OCI-LY7 (cell line): ENCODE results near the gene WNT7A. TPM values are rescaled to one million over a fixed set of nuclear protein-coding genes. Genes with fewer than 3 reads are reported as not detected.

Source experiments
- BruUV-seq: library from RNA; stranded (reverse); fragments of 400-500 nt; replicated peaks from 2 replicates; lab custom pipeline; 2021; lab: Mats Ljungman, UMichigan
- CTCF ChIA-PET: fragments of 300-600 bp; sonication (Branson Sonifier 250); formaldehyde crosslinking; loops from one replicate; lab custom pipeline; 2022; ENCODE audit warnings: antibody characterized with exemption; ENCODE audit not compliant: unreplicated experiment; lab: Charles Lee
- POLR2A ChIA-PET: fragments of 300-600 bp; sonication (Branson Sonifier 250); formaldehyde crosslinking; loops from one replicate; lab custom pipeline; 2022; ENCODE audit warnings: antibody characterized with exemption; lab: Charles Lee
- DNase-seq: peaks from one replicate; pipeline ENCODE4 v3.0.0-alpha.2; 2015; ENCODE audit warnings: low spot score
- H2AFZ ChIP-seq: fragments of 200-600 bp; sonication (generic), shearing (Covaris generic); 2 replicates; pipeline ENCODE4 v1.6.1; 2014; ENCODE audit warnings: mild to moderate bottlenecking, antibody characterized with exemption, low read length, moderate library complexity
- H3K27ac ChIP-seq: fragments of 200-600 bp; sonication (generic); 2 replicates; pipeline ENCODE4 v1.5.1; 2014; ENCODE audit warnings: mixed run types, low read depth, mild to moderate bottlenecking, moderate library complexity, low read length, inconsistent platforms; ENCODE audit not compliant: poor library complexity, severe bottlenecking
- H3K36me3 ChIP-seq: fragments of 200-600 bp; sonication (generic); 2 replicates; pipeline ENCODE4 v1.6.1; 2014; ENCODE audit warnings: mild to moderate bottlenecking, antibody characterized with exemption, low read length, moderate library complexity, mixed read lengths; ENCODE audit not compliant: insufficient read depth
- H3K4me1 ChIP-seq: fragments of 200-600 bp; sonication (generic); 2 replicates; pipeline ENCODE4 v1.5.1; 2014; ENCODE audit warnings: mild to moderate bottlenecking, low read length; ENCODE audit not compliant: insufficient read depth, poor library complexity, severe bottlenecking
- H3K4me2 ChIP-seq: fragments of 200-600 bp; sonication (generic); 2 replicates; pipeline ENCODE4 v1.6.1; 2014; ENCODE audit warnings: mild to moderate bottlenecking, low read length
- H3K4me3 ChIP-seq: fragments of 200-600 bp; sonication (generic); 2 replicates; pipeline ENCODE4 v1.5.1; 2014; ENCODE audit warnings: mild to moderate bottlenecking, low read depth, low read length; ENCODE audit not compliant: poor library complexity, severe bottlenecking
- H3K79me2 ChIP-seq: fragments of 200-600 bp; sonication (generic); 2 replicates; pipeline ENCODE4 v1.6.1; 2016; ENCODE audit warnings: low read depth, mild to moderate bottlenecking, low read length, moderate library complexity, mixed read lengths; ENCODE audit not compliant: insufficient read depth
- H3K9me2 ChIP-seq: fragments of 200-600 bp; sonication (generic); 2 replicates; pipeline ENCODE4 v1.6.1; 2016; ENCODE audit warnings: mild to moderate bottlenecking, low read length, mixed read lengths; ENCODE audit not compliant: insufficient read depth
- H3K9me3 ChIP-seq: fragments of 200-600 bp; sonication (generic); 2 replicates; pipeline ENCODE4 v1.6.1; 2014; ENCODE audit warnings: mild to moderate bottlenecking, mixed run types, low read length, mixed read lengths
- H4K20me1 ChIP-seq: fragments of 200-600 bp; sonication (generic); 2 replicates; pipeline ENCODE4 v1.6.1; 2014; ENCODE audit warnings: mild to moderate bottlenecking, antibody characterized with exemption, low read length, moderate library complexity, mixed read lengths; ENCODE audit not compliant: insufficient read depth
- CTCF ChIP-seq: fragments of 200-600 bp; sonication (generic); conservative IDR thresholded peaks from 2 replicates; pipeline ENCODE4 v1.5.1; 2014; ENCODE audit warnings: mild to moderate bottlenecking, antibody characterized with exemption, low read length, moderate library complexity, mixed read lengths
- EZH2phosphoT487 ChIP-seq: fragments of 200-600 bp; sonication (generic); IDR thresholded peaks from 2 replicates; pipeline ENCODE4 v1.6.1; 2018; ENCODE audit warnings: low read depth, borderline replicate concordance, mild to moderate bottlenecking, mixed run types, antibody characterized with exemption, low read length, moderate library complexity, mixed read lengths
- intact Hi-C: fragments of 100-400 bp; cut with micrococcal nuclease; formaldehyde crosslinking; loops from one replicate; pipeline ENCODE4 v1.10.0; 2022; ENCODE audit not compliant: unreplicated experiment
- total RNA-seq, 2 experiments: library from RNA; depleted of rRNA in 1 of 2; stranded (reverse); fragments of >200 nt in 1 of 2; shearing (Covaris generic) in 1 of 2; gene quantifications; 2 replicates each; pipeline ENCODE4 v1.2.3, GENCODE V29; 2014 to 2022

WNT7A gene
- total RNA-seq, 2 experiments from 2014 or later: not detected

- CTCF ChIA-PET: no interaction called here
- peak; percentile 82 for DNase-seq
- no TSS peak for BruUV-seq
- intact Hi-C loops: loop anchor here (2.0 to 10.0 kb wide), 3 partner anchors 227 to 361 kb away; partner anchors contain the start of gene CHCHD4
- Histone ChIP-seq H3K4me2 (peak overlapping the region; percentile 74), H2AFZ (peak overlapping the region; percentile 93), H3K36me3 (no peaks in the 10 kb centered on the region), H3K4me3 (peak overlapping the region; percentile 62), H3K9me2 (no peaks in the 10 kb centered on the region), H4K20me1 (no peaks in the 10 kb centered on the region), H3K4me1 (peaks cover 19% of the 10 kb centered on the region), H3K9me3 (no peaks in the 10 kb centered on the region), H3K27ac (no peak overlapping the region), H3K79me2 (no peaks in the 10 kb centered on the region)
- POLR2A ChIA-PET: no interaction called here
- no peak for TF ChIP-seq EZH2phosphoT487
- TF ChIP-seq CTCF: no peak
These were observed 15.6 kb upstream of the WNT7A start for GRCh38 chr3:13895155-13896105.

- intact Hi-C loops: loop anchor here (5.0 to 10.0 kb wide), 2 partner anchors 228 to 310 kb away; partner anchors contain the start of gene CHCHD4
These were observed 14.9 kb upstream of the WNT7A start for GRCh38 chr3:13894807-13895154.

More at GRCh38 chr3:13894807-13895154, 14.9 kb upstream of the WNT7A start:
- H2AFZ ChIP-seq: peak overlapping the region; percentile 93; the same call in 1 of the 2 replicates
- BruUV-seq: no TSS peak
- ChIA-PET POLR2A (no interaction called here), CTCF (no interaction called here)
- H3K4me3 ChIP-seq: no peak overlapping the region
- no peaks in the 10 kb centered on the region for H3K36me3 ChIP-seq
- H3K9me3 ChIP-seq: no peaks in the 10 kb centered on the region
- no peak for DNase-seq
- H3K4me1 ChIP-seq: peaks cover 19% of the 10 kb centered on the region
- H3K27ac ChIP-seq: no peak overlapping the region
- no peaks in the 10 kb centered on the region for H4K20me1 ChIP-seq
- H3K4me2 ChIP-seq: peak overlapping the region; percentile 74
- H3K9me2 ChIP-seq: no peaks in the 10 kb centered on the region
- TF ChIP-seq EZH2phosphoT487 (no peak), CTCF (no peak)
- no peaks in the 10 kb centered on the region for H3K79me2 ChIP-seq
